Muscle layer of colon (tissue), 2 donors: Measurements from ENCODE around the gene HIP1R.
"Not testable (repeated sequence)": the region's sequence is repeated elsewhere in the genome, so short reads cannot be mapped to it uniquely, and the experiment has no call there.

Experiments
- H3K27ac ChIP-seq: one replicate; pipeline ENCODE4 v1.7.0; 2013; ENCODE audit warnings: low read depth, mild to moderate bottlenecking, low read length, moderate library complexity
- H3K27me3 ChIP-seq, 2 donors: one replicate each; pipeline ENCODE4 v1.7.0; 2013; ENCODE audit warnings: low read length in 2 of 2, mild to moderate bottlenecking in 2 of 2; ENCODE audit not compliant: insufficient read depth in 2 of 2, control insufficient read depth in 1 of 2
- H3K36me3 ChIP-seq: one replicate; pipeline ENCODE4 v1.7.0; 2013; ENCODE audit warnings: mild to moderate bottlenecking, low read length; ENCODE audit not compliant: insufficient read depth
- H3K4me1 ChIP-seq: one replicate; pipeline ENCODE4 v1.7.0; 2013; ENCODE audit warnings: mild to moderate bottlenecking, low read length; ENCODE audit not compliant: insufficient read depth
- H3K4me3 ChIP-seq, 2 donors: one replicate each; pipeline ENCODE4 v1.7.0; 2013; ENCODE audit warnings: low read length in 2 of 2, low read depth in 1 of 2, mild to moderate bottlenecking in 1 of 2, moderate library complexity in 1 of 2
- H3K9ac ChIP-seq: one replicate; pipeline ENCODE4 v1.7.0; 2013; ENCODE audit warnings: low read length
- H3K9me3 ChIP-seq: one replicate; pipeline ENCODE4 v1.7.0; 2013; ENCODE audit warnings: mild to moderate bottlenecking, low read length
- donor health status: abdominal sarcoma.
- donor health status: Adenocarcinoma of cecum.

The HIP1R gene

GRCh38 chr12:122886851-122887818, 51.9 kb downstream of the HIP1R start:
- Histone ChIP-seq H3K9me3 (no peaks in the 10 kb centered on the region), H3K36me3 (no peaks in the 10 kb centered on the region), H3K4me3 (no peak overlapping the region), H3K4me1 (peaks cover 21% of the 10 kb centered on the region), H3K27ac (no peak overlapping the region), H3K9ac (no peak overlapping the region), H3K27me3 (no peaks in the 10 kb centered on the region)

DNA sequence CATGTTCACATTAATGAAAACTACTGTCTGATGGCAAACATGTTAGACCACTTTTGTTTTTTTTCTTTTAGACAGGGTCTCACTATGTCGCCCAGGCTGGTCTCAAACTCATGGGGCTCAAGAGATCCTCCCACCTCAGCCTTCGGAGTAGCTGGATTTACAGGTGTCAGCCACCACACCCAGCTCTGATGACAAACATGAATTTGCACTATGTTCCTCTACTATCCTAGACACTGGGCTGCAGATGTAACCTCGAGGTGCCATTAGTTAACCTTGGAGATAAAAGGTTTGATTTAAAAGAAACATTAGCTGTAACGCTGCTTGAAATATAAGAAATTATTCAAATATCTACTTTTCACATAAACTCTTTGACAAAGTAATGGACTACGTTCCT, 52.6 kb downstream of the HIP1R start:
- Histone ChIP-seq H3K9ac (no peak overlapping the region), H3K36me3 (no peaks in the 10 kb centered on the region), H3K27me3 (no peaks in the 10 kb centered on the region), H3K27ac (no peak overlapping the region), H3K9me3 (no peaks in the 10 kb centered on the region), H3K4me1 (peaks cover 26% of the 10 kb centered on the region), H3K4me3 (no peak overlapping the region)

GRCh38 chr12:122888232-122888752, 53.0 kb downstream of the HIP1R start:
- no peak overlapping the region for H3K9ac ChIP-seq
- no peaks in the 10 kb centered on the region for H3K9me3 ChIP-seq
- no peak overlapping the region for H3K4me3 ChIP-seq
- H3K36me3 ChIP-seq = no peaks in the 10 kb centered on the region
- H3K4me1 ChIP-seq = peaks cover 28% of the 10 kb centered on the region
- H3K27me3 ChIP-seq = no peaks in the 10 kb centered on the region
- peak overlapping the region; percentile 46 for H3K27ac ChIP-seq

GRCh38 chr12:122889761-122890520, 54.7 kb downstream of the HIP1R start:
- Histone ChIP-seq H3K27ac (no peak overlapping the region), H3K9me3 (no peaks in the 10 kb centered on the region), H3K36me3 (no peaks in the 10 kb centered on the region), H3K9ac (no peak overlapping the region), H3K27me3 (no peaks in the 10 kb centered on the region), H3K4me3 (no peak overlapping the region), H3K4me1 (peaks cover 44% of the 10 kb centered on the region)

DNA sequence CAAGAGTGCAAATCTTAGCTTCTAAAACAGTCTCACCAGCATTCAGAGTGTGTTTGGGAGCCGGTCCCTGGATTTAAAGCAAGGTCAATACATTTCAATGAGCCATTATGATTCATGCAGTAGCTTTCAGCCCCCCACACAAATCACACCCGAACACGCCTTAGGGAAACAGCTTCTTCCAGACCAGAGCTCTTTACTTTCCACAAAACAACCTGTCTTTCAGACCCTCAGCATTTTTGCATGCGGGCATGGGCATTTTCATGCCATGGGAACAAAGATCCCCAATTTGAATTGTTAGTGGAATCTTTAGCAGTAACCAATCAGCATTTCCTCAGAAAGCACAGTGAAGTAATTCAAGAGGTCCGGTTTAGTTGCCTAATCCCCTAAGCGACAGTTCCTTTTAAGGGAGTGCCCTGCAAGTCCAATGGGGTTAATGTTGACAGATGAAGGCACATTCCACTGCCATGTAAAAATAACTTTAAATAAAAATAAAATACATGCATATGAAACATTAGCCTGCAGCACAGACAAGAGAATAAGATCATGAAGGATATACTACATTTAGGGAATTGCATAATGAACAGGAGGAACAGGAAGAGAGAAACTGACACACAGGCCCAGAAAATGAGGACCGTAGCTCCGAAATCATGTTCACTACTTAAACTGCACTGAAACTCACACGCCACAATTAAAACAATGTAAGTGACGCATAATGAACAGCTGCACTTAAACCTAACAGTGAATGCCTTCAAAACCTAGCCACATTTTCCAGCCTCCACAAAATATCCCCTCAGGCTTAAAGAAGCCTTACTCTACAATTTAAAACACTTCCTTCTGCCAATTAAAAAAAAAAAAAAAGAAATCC, 56.6 kb downstream of the HIP1R start:
- H3K9ac ChIP-seq = peak overlapping the region; percentile 13
- H3K27ac ChIP-seq = no peak overlapping the region
- no peaks in the 10 kb centered on the region for H3K9me3 ChIP-seq
- no peaks in the 10 kb centered on the region for H3K27me3 ChIP-seq
- peaks cover 46% of the 10 kb centered on the region for H3K4me1 ChIP-seq
- H3K36me3 ChIP-seq = no peaks in the 10 kb centered on the region
- H3K4me3 ChIP-seq = no peak overlapping the region

DNA sequence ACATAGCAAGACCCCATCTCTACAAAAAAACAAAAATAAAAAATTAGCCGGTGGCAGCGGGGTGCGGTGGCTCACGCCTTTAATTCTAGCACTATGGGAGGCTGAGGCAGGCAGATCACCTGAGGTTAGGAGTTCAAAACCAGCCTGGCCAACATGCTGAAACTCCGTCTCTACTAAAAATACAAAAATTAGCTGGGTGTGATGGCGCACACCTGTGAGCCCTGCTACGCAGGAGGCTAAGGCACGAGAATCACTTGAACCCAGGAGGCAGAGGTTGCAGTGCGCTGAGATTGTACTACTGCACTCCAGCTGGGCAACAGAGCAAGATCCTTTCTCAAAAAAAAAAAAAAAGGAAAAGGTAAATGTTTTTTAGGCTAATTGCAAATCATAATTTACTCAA, 57.5 kb downstream of the HIP1R start:
- not testable (repeated sequence) for H3K27me3 ChIP-seq, H3K36me3 ChIP-seq, H3K27ac ChIP-seq, H3K9ac ChIP-seq, H3K9me3 ChIP-seq, H3K4me3 ChIP-seq
- H3K4me1 ChIP-seq = peaks cover 38% of the 10 kb centered on the region

DNA sequence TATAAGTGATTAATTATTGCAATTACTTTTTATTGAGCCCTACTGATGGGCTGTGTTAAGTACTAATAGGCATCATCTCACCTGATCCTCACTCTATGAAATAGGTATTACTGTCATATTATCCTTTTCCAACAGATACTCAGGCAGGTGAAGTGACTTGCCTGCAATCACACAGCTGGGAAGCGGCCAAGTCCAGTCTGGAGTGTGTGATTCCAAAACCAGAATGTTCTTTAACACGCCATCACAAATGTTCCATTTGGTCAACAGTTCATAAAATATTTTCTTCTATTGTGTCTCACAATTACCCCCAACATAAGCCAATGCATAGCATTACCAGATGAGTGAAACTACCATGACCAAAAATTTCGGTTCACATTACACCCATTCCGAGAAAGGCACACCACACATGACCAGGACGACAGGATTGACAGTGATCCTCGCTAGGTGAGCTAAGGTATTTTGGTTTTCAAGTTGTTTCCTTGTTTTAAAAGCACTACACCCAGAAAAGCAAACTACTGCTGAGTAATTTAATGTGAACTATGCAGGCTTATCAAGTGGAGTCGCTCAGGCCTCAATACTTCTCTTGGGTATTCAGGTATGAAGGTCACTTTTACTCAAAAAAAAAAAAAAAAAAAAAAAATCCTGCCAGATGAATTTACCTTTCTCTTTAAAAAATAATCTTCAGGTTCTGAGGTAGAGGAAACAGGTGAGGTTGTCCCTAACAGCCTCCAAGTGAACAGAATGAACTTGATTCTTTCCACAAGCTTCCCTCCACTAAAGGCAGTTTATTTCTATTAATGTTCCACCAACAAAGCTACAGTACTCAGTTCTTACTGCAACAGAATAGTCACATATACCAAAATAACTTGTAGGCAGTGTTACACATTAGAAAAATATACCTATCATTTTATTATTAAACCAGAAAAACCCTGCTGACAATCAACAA, 58.2 kb downstream of the HIP1R start:
- Histone ChIP-seq H3K36me3 (no peaks in the 10 kb centered on the region), H3K4me1 (peaks cover 32% of the 10 kb centered on the region), H3K27ac (no peak overlapping the region), H3K9ac (no peak overlapping the region), H3K4me3 (no peak overlapping the region), H3K9me3 (no peaks in the 10 kb centered on the region), H3K27me3 (no peaks in the 10 kb centered on the region)

- H3K4me3 ChIP-seq = peak overlapping the region; percentile 75 to 92
- no peaks in the 10 kb centered on the region for H3K27me3 ChIP-seq
- no peaks in the 10 kb centered on the region for H3K36me3 ChIP-seq
- H3K9ac ChIP-seq = peak overlapping the region; percentile 92
- peaks cover 26% of the 10 kb centered on the region for H3K4me1 ChIP-seq
- H3K9me3 ChIP-seq = no peaks in the 10 kb centered on the region
- peak overlapping the region; percentile 19 for H3K27ac ChIP-seq
Observed at GRCh38 chr12:122894193-122895121, 59.2 kb downstream of the HIP1R start.

- Histone ChIP-seq H3K4me3 (peak overlapping the region; percentile 75 to 92), H3K36me3 (no peaks in the 10 kb centered on the region), H3K9me3 (no peaks in the 10 kb centered on the region), H3K9ac (peak overlapping the region; percentile 92), H3K4me1 (peaks cover 26% of the 10 kb centered on the region), H3K27ac (peak overlapping the region; percentile 89), H3K27me3 (no peaks in the 10 kb centered on the region)
Observed at GRCh38 chr12:122895320-122895703, 60.1 kb downstream of the HIP1R start.
